HepG2 (cell line): ENCODE measurements around the gene ZNF138. TPM values are rescaled to one million over a fixed set of nuclear protein-coding genes. Genes with fewer than 3 reads are reported as not detected.

ENCODE experiments used
- ATAD3A ChIP-seq: sonication (generic); formaldehyde crosslinking; IDR thresholded peaks from 2 replicates; pipeline ENCODE4 v1.4.0; 2020; ENCODE audit warnings: missing genetic modification reagents
- ATF7 ChIP-seq, 2 experiments: fragments of 450-650 bp in 1 of 2; sonication (generic) in 1 of 2; formaldehyde crosslinking in 1 of 2; IDR thresholded peaks; 2 replicates each; pipeline versions ENCODE4 v1.4.0 to v1.6.1; 2016 to 2020; ENCODE audit warnings: antibody characterized with exemption in 1 of 2, mild to moderate bottlenecking in 1 of 2, missing genetic modification reagents in 1 of 2
- BRCA1 ChIP-seq: sonication (generic); formaldehyde crosslinking; IDR thresholded peaks from 2 replicates; pipeline ENCODE4 v1.4.0; 2020; ENCODE audit warnings: missing genetic modification reagents
- GFI1 ChIP-seq: sonication (generic); formaldehyde crosslinking; IDR thresholded peaks from 2 replicates; pipeline ENCODE4 v1.5.0; 2020; ENCODE audit warnings: missing genetic modification reagents, mild to moderate bottlenecking, borderline replicate concordance
- GZF1 ChIP-seq: sonication (generic); formaldehyde crosslinking; IDR thresholded peaks from 2 replicates; pipeline ENCODE4 v1.5.1; 2020; ENCODE audit warnings: mild to moderate bottlenecking, missing genetic modification reagents
- HMG20B ChIP-seq: conservative IDR thresholded peaks from 2 replicates; pipeline ENCODE4 v1.6.1; 2016; ENCODE audit warnings: missing genetic modification reagents, missing compliant biosample characterization
- ISX ChIP-seq: sonication (generic); formaldehyde crosslinking; conservative IDR thresholded peaks from 2 replicates; pipeline ENCODE4 v1.5.0; 2020; ENCODE audit warnings: missing genetic modification reagents
- NBN ChIP-seq: fragments of 450-650 bp; conservative IDR thresholded peaks from 2 replicates; pipeline ENCODE4 v1.6.1; 2017
- NCOR1 ChIP-seq: fragments of 200-600 bp; sonication (generic); IDR thresholded peaks from 2 replicates; pipeline ENCODE4 v1.7.0; 2017; ENCODE audit warnings: antibody characterized with exemption, low read length, borderline replicate concordance
- PRPF4 ChIP-seq: fragments of 200-400 bp; formaldehyde crosslinking; IDR thresholded peaks from 2 replicates; pipeline ENCODE4 v1.6.1; 2016; ENCODE audit warnings: low read length, low read depth; ENCODE audit not compliant: poor library complexity, severe bottlenecking
- SNAI1 ChIP-seq: sonication (generic); formaldehyde crosslinking; IDR thresholded peaks from 2 replicates; pipeline ENCODE4 v1.5.0; 2020; ENCODE audit warnings: mild to moderate bottlenecking, missing genetic modification reagents, borderline replicate concordance
- SRSF4 ChIP-seq: fragments of 200-400 bp; formaldehyde crosslinking; IDR thresholded peaks from one replicate; pipeline ENCODE4 v1.6.1; 2018; ENCODE audit warnings: mild to moderate bottlenecking, low read depth, low read length, moderate library complexity; ENCODE audit not compliant: poor library complexity, severe bottlenecking
- XRCC5 ChIP-seq: fragments of 200-400 bp; formaldehyde crosslinking; optimal IDR thresholded peaks from 2 replicates; pipeline ENCODE3; 2017; ENCODE audit warnings: mild to moderate bottlenecking, low read length
- YEATS4 ChIP-seq: sonication (generic); formaldehyde crosslinking; IDR thresholded peaks from 2 replicates; pipeline ENCODE4 v1.4.0; 2020; ENCODE audit warnings: missing genetic modification reagents, borderline replicate concordance
- ZNF33B ChIP-seq: sonication (generic); formaldehyde crosslinking; IDR thresholded peaks from 2 replicates; pipeline ENCODE4 v1.5.1; 2020; ENCODE audit warnings: mild to moderate bottlenecking, missing genetic modification reagents
- ZNF781 ChIP-seq: sonication (generic); formaldehyde crosslinking; IDR thresholded peaks from 2 replicates; pipeline ENCODE4 v1.5.1; 2020; ENCODE audit warnings: borderline replicate concordance, mild to moderate bottlenecking, missing genetic modification reagents; ENCODE audit errors: not compliant biosample characterization
- ZSCAN29 ChIP-seq: sonication (generic); formaldehyde crosslinking; conservative IDR thresholded peaks from 2 replicates; pipeline ENCODE4 v1.4.0; 2020; ENCODE audit warnings: mild to moderate bottlenecking, missing genetic modification reagents
- polyA plus RNA-seq, 8 experiments: library from polyadenylated mRNA; depleted of rRNA in 3 of 8; stranded (reverse) in 7 of 8; unstranded in 1 of 8; fragments of >200 nt; fragmentation: Illumina TruSeq in 4 of 8; extraction: Trizol in 4 of 8; gene quantifications; 2 replicates each; pipeline versions ENCODE4 v1.2.1 to v1.2.3, GENCODE V29; 2011 to 2016; ENCODE audit warnings: low read depth in 4 of 8, missing spikeins in 1 of 8, mixed read lengths in 1 of 8; ENCODE audit not compliant: insufficient read depth in 1 of 8
- total RNA-seq, 5 experiments: library from RNA; depleted of rRNA; stranded (reverse); fragments of >200 nt; fragmentation: Illumina TruSeq; extraction: Trizol; gene quantifications; 2 replicates each; pipeline ENCODE4 v1.2.3, GENCODE V29; 2016; ENCODE audit warnings: low read depth in 1 of 5
- TF ChIP-seq, protein P1 (sequence below): sonication (generic); formaldehyde crosslinking; IDR thresholded peaks from 2 replicates; pipeline ENCODE4 v1.5.1; 2020; ENCODE audit warnings: missing genetic modification reagents, mild to moderate bottlenecking, borderline replicate concordance
- TF ChIP-seq, protein P2 (sequence below): sonication (generic); formaldehyde crosslinking; IDR thresholded peaks from 2 replicates; pipeline ENCODE4 v1.4.0; 2020; ENCODE audit warnings: low read depth, mild to moderate bottlenecking, missing genetic modification reagents
- TF ChIP-seq, protein P3 (sequence below): sonication (generic); formaldehyde crosslinking; IDR thresholded peaks from 2 replicates; pipeline ENCODE4 v1.8.0; 2022; ENCODE audit warnings: missing genetic modification reagents, low read depth, mild to moderate bottlenecking, borderline replicate concordance
- TF ChIP-seq, protein P4 (sequence below): sonication (generic); formaldehyde crosslinking; IDR thresholded peaks from 2 replicates; pipeline ENCODE4 v1.4.0; 2020; ENCODE audit warnings: mild to moderate bottlenecking, missing genetic modification reagents
- TF ChIP-seq, protein P5 (sequence below): sonication (generic); formaldehyde crosslinking; IDR thresholded peaks from 2 replicates; pipeline ENCODE4 v1.4.0; 2020; ENCODE audit warnings: mild to moderate bottlenecking, low read depth, missing genetic modification reagents

ZNF138 gene
- total and polyA plus RNA-seq, 2 of the 13 experiments (the other 11 are each of a cell fraction or from before 2014, with no cell fraction given): 2.7 to 5.8 TPM

DNA sequence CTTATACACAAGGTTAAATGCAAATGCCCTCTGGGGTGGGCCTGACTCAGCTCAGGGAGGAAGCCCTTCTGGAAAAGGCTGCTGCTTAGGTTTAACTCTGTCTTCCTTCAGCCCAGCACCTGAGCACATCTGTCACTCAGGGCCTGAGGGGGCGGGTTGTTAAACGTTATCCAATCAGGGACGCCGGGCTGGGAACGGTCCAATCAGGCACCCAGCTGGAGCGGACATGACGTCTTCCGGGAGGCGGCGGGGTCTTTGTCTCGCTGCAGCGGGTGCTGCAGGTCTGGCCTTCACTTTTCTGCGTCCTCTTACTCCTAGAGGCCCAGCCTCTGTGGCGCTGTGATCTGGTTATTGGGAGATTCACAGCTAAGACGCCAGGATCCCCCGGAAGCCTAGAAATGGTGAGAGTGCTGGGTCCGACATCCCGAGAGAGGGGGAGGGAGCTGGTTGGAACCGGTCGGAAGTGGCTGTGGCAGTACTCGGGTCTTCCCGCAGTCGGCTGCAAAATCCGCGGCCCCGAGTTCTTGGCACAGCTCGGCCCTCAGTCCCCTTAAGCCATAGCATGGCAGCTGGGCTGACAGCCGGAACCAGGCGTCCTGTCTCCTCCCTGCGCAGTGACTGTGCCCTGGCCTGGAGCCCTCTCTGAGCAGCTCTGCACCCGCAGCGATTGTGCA, at the start of gene ZNF138 (continued):
- TF ChIP-seq, protein P1, sequence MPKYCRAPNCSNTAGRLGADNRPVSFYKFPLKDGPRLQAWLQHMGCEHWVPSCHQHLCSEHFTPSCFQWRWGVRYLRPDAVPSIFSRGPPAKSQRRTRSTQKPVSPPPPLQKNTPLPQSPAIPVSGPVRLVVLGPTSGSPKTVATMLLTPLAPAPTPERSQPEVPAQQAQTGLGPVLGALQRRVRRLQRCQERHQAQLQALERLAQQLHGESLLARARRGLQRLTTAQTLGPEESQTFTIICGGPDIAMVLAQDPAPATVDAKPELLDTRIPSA: 0 out of 2 replicates have a peak, but pooled peaks have one; percentile 61
- TF ChIP-seq, protein P2, sequence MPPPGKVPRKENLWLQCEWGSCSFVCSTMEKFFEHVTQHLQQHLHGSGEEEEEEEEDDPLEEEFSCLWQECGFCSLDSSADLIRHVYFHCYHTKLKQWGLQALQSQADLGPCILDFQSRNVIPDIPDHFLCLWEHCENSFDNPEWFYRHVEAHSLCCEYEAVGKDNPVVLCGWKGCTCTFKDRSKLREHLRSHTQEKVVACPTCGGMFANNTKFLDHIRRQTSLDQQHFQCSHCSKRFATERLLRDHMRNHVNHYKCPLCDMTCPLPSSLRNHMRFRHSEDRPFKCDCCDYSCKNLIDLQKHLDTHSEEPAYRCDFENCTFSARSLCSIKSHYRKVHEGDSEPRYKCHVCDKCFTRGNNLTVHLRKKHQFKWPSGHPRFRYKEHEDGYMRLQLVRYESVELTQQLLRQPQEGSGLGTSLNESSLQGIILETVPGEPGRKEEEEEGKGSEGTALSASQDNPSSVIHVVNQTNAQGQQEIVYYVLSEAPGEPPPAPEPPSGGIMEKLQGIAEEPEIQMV: no peak
- TF ChIP-seq ZSCAN29 (CRISPR knock-in tag): peak; percentile 71
- TF ChIP-seq HMG20B (CRISPR knock-in tag): no peak
- peak; percentile 50; the same call in 1 of the 2 replicates for TF ChIP-seq YEATS4 (CRISPR knock-in tag)
- peak; percentile 46 for TF ChIP-seq XRCC5
- TF ChIP-seq ZNF33B (CRISPR knock-in tag): peak; percentile 63; the same call in 1 of the 2 replicates
- TF ChIP-seq GZF1 (CRISPR knock-in tag): no peak
- no peak for TF ChIP-seq ATF7 (IDR thresholded peaks at IDR 0.05)
- 0 out of 2 replicates have a peak, but pooled peaks have one; percentile 62 for TF ChIP-seq ATF7 (CRISPR knock-in tag; IDR thresholded peaks at IDR 0.05)
- TF ChIP-seq ATAD3A (CRISPR knock-in tag): no peak
- peak; percentile 50 for TF ChIP-seq ZNF781 (CRISPR knock-in tag)
- no peak for TF ChIP-seq NCOR1
- TF ChIP-seq, protein P3, sequence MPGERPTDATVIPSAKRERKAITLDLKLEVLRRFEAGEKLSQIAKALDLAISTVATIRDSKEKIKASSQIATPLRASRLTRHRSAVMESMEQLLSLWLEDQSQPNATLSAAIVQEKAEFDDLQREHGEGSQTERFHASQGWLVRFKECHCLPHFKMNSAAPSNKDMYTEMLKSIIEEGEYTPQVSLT: 0 out of 2 replicates have a peak, but pooled peaks have one; percentile 54
- TF ChIP-seq BRCA1 (CRISPR knock-in tag): no peak
- TF ChIP-seq SNAI1 (CRISPR knock-in tag): no peak
- TF ChIP-seq ISX (CRISPR knock-in tag): no peak
- TF ChIP-seq, protein P4, sequence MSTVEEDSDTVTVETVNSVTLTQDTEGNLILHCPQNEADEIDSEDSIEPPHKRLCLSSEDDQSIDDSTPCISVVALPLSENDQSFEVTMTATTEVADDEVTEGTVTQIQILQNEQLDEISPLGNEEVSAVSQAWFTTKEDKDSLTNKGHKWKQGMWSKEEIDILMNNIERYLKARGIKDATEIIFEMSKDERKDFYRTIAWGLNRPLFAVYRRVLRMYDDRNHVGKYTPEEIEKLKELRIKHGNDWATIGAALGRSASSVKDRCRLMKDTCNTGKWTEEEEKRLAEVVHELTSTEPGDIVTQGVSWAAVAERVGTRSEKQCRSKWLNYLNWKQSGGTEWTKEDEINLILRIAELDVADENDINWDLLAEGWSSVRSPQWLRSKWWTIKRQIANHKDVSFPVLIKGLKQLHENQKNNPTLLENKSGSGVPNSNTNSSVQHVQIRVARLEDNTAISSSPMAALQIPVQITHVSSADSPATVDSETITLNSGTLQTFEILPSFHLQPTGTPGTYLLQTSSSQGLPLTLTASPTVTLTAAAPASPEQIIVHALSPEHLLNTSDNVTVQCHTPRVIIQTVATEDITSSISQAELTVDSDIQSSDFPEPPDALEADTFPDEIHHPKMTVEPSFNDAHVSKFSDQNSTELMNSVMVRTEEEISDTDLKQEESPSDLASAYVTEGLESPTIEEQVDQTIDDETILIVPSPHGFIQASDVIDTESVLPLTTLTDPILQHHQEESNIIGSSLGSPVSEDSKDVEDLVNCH (CRISPR knock-in tag): no peak
- no peak for TF ChIP-seq NBN
- no peak for TF ChIP-seq SRSF4
- TF ChIP-seq GFI1 (CRISPR knock-in tag): no peak
- TF ChIP-seq, protein P5, sequence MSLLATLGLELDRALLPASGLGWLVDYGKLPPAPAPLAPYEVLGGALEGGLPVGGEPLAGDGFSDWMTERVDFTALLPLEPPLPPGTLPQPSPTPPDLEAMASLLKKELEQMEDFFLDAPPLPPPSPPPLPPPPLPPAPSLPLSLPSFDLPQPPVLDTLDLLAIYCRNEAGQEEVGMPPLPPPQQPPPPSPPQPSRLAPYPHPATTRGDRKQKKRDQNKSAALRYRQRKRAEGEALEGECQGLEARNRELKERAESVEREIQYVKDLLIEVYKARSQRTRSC (CRISPR knock-in tag): no peak
- TF ChIP-seq PRPF4: no peak
